Measurements from ENCODE around the gene NT5C3B.

DNA sequence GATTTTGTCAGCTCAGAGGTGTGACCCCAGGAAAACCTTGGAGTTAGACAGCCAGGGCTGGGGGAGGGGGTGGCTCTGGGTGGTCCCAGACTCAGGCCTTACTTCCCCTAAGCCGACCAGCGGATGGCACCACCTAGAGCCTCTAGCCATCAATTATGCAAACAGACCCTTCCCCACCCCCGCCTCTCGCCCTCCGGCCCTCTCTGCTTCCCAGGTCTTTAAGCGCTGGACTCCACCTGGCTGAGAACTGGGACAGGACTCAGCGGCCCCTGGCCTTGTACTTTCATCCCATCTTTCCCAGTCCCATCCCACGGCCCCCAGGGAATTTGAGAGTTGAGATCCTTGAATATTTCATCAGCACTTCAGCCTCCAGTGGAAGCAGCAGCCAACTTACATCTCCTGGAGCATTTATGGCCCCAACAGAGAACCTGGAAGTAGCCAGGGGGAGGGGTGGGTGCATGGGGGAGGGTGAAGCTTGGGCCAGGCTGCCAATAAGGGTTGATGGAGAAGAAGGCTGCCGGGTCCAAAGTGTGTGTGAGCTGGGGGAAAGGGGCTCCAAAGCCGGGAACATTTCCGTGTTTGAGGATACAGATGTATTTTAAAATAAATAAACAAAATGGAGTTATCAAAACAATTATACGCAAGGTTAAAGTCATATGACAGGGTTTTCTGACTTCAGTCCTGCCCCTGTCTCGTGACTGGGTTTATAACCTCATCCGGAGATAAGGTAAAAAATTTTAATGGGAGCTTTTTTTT, 42.1 kb downstream of the NT5C3B start:
- TF ChIP-seq, protein P1, sequence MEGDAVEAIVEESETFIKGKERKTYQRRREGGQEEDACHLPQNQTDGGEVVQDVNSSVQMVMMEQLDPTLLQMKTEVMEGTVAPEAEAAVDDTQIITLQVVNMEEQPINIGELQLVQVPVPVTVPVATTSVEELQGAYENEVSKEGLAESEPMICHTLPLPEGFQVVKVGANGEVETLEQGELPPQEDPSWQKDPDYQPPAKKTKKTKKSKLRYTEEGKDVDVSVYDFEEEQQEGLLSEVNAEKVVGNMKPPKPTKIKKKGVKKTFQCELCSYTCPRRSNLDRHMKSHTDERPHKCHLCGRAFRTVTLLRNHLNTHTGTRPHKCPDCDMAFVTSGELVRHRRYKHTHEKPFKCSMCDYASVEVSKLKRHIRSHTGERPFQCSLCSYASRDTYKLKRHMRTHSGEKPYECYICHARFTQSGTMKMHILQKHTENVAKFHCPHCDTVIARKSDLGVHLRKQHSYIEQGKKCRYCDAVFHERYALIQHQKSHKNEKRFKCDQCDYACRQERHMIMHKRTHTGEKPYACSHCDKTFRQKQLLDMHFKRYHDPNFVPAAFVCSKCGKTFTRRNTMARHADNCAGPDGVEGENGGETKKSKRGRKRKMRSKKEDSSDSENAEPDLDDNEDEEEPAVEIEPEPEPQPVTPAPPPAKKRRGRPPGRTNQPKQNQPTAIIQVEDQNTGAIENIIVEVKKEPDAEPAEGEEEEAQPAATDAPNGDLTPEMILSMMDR (IDR thresholded peaks at IDR 0.05) = no peak
- no peak for TF ChIP-seq EP300 (IDR thresholded peaks at IDR 0.05)
- no peak for TF ChIP-seq POLR2A (IDR thresholded peaks at IDR 0.05; ENCODE audit: low read depth)

All from esophagus muscularis mucosa (tissue), 4 donors.